Measurements from ENCODE around the gene LCE1A.

The LCE1A gene

GRCh38 chr1:152827173-152827572 lies at the start of gene LCE1A:
Gene LCE1A (plus strand): TSS chr1:152827473. CDS start chr1:152827473, 0 bp downstream.
- no peak for DNase-seq (ENCODE audit: low read depth in 1 of 2, low spot score in 1 of 2)

- no peak for DNase-seq (ENCODE audit: low read depth in 1 of 2, low spot score in 1 of 2)
Measured at GRCh38 chr1:152777510-152778137, 49.6 kb upstream of the LCE1A start.

- DNase-seq (ENCODE audit: low read depth in 1 of 2, low spot score in 1 of 2) = no peak
Measured at GRCh38 chr1:152783095-152783494, 44.2 kb upstream of the LCE1A start.

GRCh38 chr1:152786077-152786476 lies 41.2 kb upstream of the LCE1A start, which contains the start of gene LCE1E:
Gene LCE1E (plus strand): TSS chr1:152786257. CDS start chr1:152787300, 1,043 bp downstream.
- no peak for DNase-seq (ENCODE audit: low read depth in 1 of 2, low spot score in 1 of 2)

- DNase-seq (ENCODE audit: low read depth in 1 of 2, low spot score in 1 of 2) = no peak
Measured at GRCh38 chr1:152795686-152796085, 31.6 kb upstream of the LCE1A start.

- no peak for DNase-seq (ENCODE audit: low read depth in 1 of 2, low spot score in 1 of 2)
Measured at GRCh38 chr1:152796421-152796820, 30.9 kb upstream of the LCE1A start, which contains the start of gene LCE1D. Gene LCE1D (plus strand): TSS chr1:152796721. CDS start chr1:152797795, 1,074 bp downstream.

GRCh38 chr1:152801333-152801732 lies 25.9 kb upstream of the LCE1A start:
- no peak for DNase-seq (ENCODE audit: low read depth in 1 of 2, low spot score in 1 of 2)

- DNase-seq (ENCODE audit: low read depth in 1 of 2, low spot score in 1 of 2) = no peak
Measured at GRCh38 chr1:152806576-152806975, 20.7 kb upstream of the LCE1A start, which contains the start of gene LCE1C. Gene LCE1C (minus strand): TSS chr1:152806651. CDS start chr1:152805478, 1,173 bp downstream.

- no peak for DNase-seq (ENCODE audit: low read depth in 1 of 2, low spot score in 1 of 2)
Measured at GRCh38 chr1:152811050-152811449, 16.2 kb upstream of the LCE1A start.

- DNase-seq (ENCODE audit: low read depth in 1 of 2, low spot score in 1 of 2) = no peak
Measured at GRCh38 chr1:152811671-152812070, 15.6 kb upstream of the LCE1A start, which contains the start of gene LCE1B. Gene LCE1B (plus strand): TSS chr1:152811971. CDS start chr1:152812447, 476 bp downstream.

GRCh38 chr1:152817309-152817708 lies 10.0 kb upstream of the LCE1A start:
- no peak for DNase-seq (ENCODE audit: low read depth in 1 of 2, low spot score in 1 of 2)

- no peak for DNase-seq (ENCODE audit: low read depth in 1 of 2, low spot score in 1 of 2)
Measured at GRCh38 chr1:152823294-152823693, 4.0 kb upstream of the LCE1A start.

GRCh38 chr1:152824964-152825363 lies 2.3 kb upstream of the LCE1A start:
- DNase-seq (ENCODE audit: low read depth in 1 of 2, low spot score in 1 of 2) = no peak

- no peak for DNase-seq (ENCODE audit: low read depth in 1 of 2, low spot score in 1 of 2)
Measured at GRCh38 chr1:152836870-152837269, 9.6 kb downstream of the LCE1A start.

- DNase-seq (ENCODE audit: low read depth in 1 of 2, low spot score in 1 of 2) = no peak
Measured at GRCh38 chr1:152842556-152842955, 15.3 kb downstream of the LCE1A start, which contains the start of gene LCE6A. Gene LCE6A (plus strand): TSS chr1:152842856. CDS start chr1:152843521, 665 bp downstream.

- no peak for DNase-seq (ENCODE audit: low read depth in 1 of 2, low spot score in 1 of 2)
Measured at GRCh38 chr1:152855661-152856060, 28.4 kb downstream of the LCE1A start.

- no peak for DNase-seq (ENCODE audit: low read depth in 1 of 2, low spot score in 1 of 2)
Measured at GRCh38 chr1:152858062-152858461, 30.8 kb downstream of the LCE1A start.

GRCh38 chr1:152859696-152860095 lies 32.4 kb downstream of the LCE1A start, which contains the start of gene LCE7A:
Gene LCE7A (plus strand): TSS chr1:152859996. CDS start chr1:152860698, 702 bp downstream.
- DNase-seq (ENCODE audit: low read depth in 1 of 2, low spot score in 1 of 2) = no peak

GRCh38 chr1:152860129-152860528 lies 32.9 kb downstream of the LCE1A start:
- no peak for DNase-seq (ENCODE audit: low read depth in 1 of 2, low spot score in 1 of 2)

- no peak for DNase-seq (ENCODE audit: low read depth in 1 of 2, low spot score in 1 of 2)
Measured at GRCh38 chr1:152861374-152861773, 34.1 kb downstream of the LCE1A start.

GRCh38 chr1:152864443-152864842 lies 37.2 kb downstream of the LCE1A start:
- DNase-seq (ENCODE audit: low read depth in 1 of 2, low spot score in 1 of 2) = no peak

- no peak for DNase-seq (ENCODE audit: low read depth in 1 of 2, low spot score in 1 of 2)
Measured at GRCh38 chr1:152866321-152866720, 39.0 kb downstream of the LCE1A start.
